ENCODE results near the gene MUC4.
"Not testable (repeated sequence)": the region's sequence is repeated elsewhere in the genome, so short reads cannot be mapped to it uniquely, and the experiment has no call there.

- TF ChIP-seq CTCF, EZH2 (IDR thresholded peaks at IDR 0.05): not testable (repeated sequence)
Measured at GRCh38 chr3:195722996-195723345, 88.8 kb downstream of the MUC4 start.

Measured in neural progenitor cell (in vitro differentiated cells).